GM12878 (cell line): ENCODE results near the gene BRCA1. TPM values are rescaled to one million over a fixed set of nuclear protein-coding genes. Genes with fewer than 3 reads are reported as not detected.
A peak's percentile ranks its signal among the peaks of the same experiment; 100 is the strongest.
"Not testable (repeated sequence)": the region's sequence is repeated elsewhere in the genome, so short reads cannot be mapped to it uniquely, and the experiment has no call there.

Experiments
- ATAC-seq: fragments of 200-7000 bp; cut with Tn5 transposase; 3 replicates; pipeline ENCODE4 v1.9.1; 2020; ENCODE audit warnings: mild to moderate bottlenecking, moderate library complexity
- BruUV-seq: library from RNA; stranded (reverse); fragments of 400-500 nt; replicated peaks from 2 replicates; lab custom pipeline; 2021; lab: Mats Ljungman, UMichigan
- CTCF ChIA-PET: fragments of 300-600 bp; sonication (Branson Sonifier 250); formaldehyde crosslinking; extraction: SDS; loops from one replicate; lab custom pipeline; 2021; ENCODE audit warnings: inconsistent platforms; lab: Yijun Ruan, JAX
- POLR2A ChIA-PET: fragments of 350-600 bp; formaldehyde crosslinking; extraction: SDS; loops from one replicate; lab custom pipeline; 2021; ENCODE audit warnings: inconsistent platforms; lab: Charles Lee
- RAD21 ChIA-PET: fragments of 300-600 bp; sonication (Branson Sonifier 250); formaldehyde crosslinking; loops from one replicate; lab custom pipeline; 2023; ENCODE audit warnings: antibody characterized with exemption; ENCODE audit not compliant: unreplicated experiment; lab: Charles Lee
- SMC1A ChIA-PET: fragments of 300-600 bp; sonication (Branson Sonifier 250); formaldehyde crosslinking; loops from one replicate; lab custom pipeline; 2023; ENCODE audit not compliant: unreplicated experiment, uncharacterized antibody; lab: Charles Lee
- DNase-seq: peaks from one replicate; pipeline ENCODE4 v3.0.0-alpha.2; 2011; ENCODE audit warnings: low read depth, low spot score
- FAIRE-seq: peaks from 3 replicates; lab custom pipeline; 2011; peaks lifted over from hg19 to GRCh38; lab: Jason Lieb, UNC
- H2AFZ ChIP-seq: 2 replicates; pipeline ENCODE4 v1.6.0; 2011; ENCODE audit warnings: low read depth, low read length, control low read depth; ENCODE audit not compliant: control insufficient read depth
- H3K27ac ChIP-seq: 2 replicates; pipeline ENCODE4 v1.5.1; 2011; ENCODE audit warnings: control low read depth; ENCODE audit not compliant: control insufficient read depth, insufficient read depth
- H3K27me3 ChIP-seq, 2 experiments: replicated peaks in 1 of 2; 2 replicates each; pipeline versions ENCODE4 v1.6.0 to v1.6.1; 2011; ENCODE audit warnings: low read length in 1 of 2; ENCODE audit not compliant: control insufficient read depth in 2 of 2, insufficient read depth in 2 of 2
- H3K36me3 ChIP-seq, 2 experiments: 2 replicates each; pipeline ENCODE4 v1.5.1; 2011; ENCODE audit warnings: low read length in 1 of 2; ENCODE audit not compliant: control insufficient read depth in 2 of 2, insufficient read depth in 2 of 2
- H3K4me1 ChIP-seq: 2 replicates; pipeline ENCODE4 v1.6.1; 2011; ENCODE audit warnings: mild to moderate bottlenecking, low read length, moderate library complexity, mixed read lengths; ENCODE audit not compliant: control insufficient read depth, insufficient read depth
- H3K4me2 ChIP-seq: 2 replicates; pipeline ENCODE4 v1.6.0; 2011; ENCODE audit warnings: control low read depth; ENCODE audit not compliant: control insufficient read depth, insufficient read depth
- H3K4me3 ChIP-seq: fragments of 200-600 bp; sonication (generic); 2 replicates; pipeline ENCODE4 v1.5.1; 2016
- H3K79me2 ChIP-seq: 2 replicates; pipeline ENCODE4 v1.6.0; 2011; ENCODE audit warnings: low read length; ENCODE audit not compliant: control insufficient read depth, insufficient read depth
- H3K9ac ChIP-seq: 2 replicates; pipeline ENCODE4 v1.8.0; 2011; ENCODE audit warnings: low read length, control low read depth, mixed read lengths; ENCODE audit not compliant: control insufficient read depth, insufficient read depth
- H3K9me3 ChIP-seq: replicated peaks from 3 replicates; pipeline ENCODE4 v1.5.1; 2011; ENCODE audit warnings: mild to moderate bottlenecking, low read length; ENCODE audit not compliant: control insufficient read depth, insufficient read depth
- H4K20me1 ChIP-seq: 2 replicates; pipeline ENCODE4 v1.6.0; 2011; ENCODE audit not compliant: control insufficient read depth, insufficient read depth
- NFYB ChIP-seq: IDR thresholded peaks from 2 replicates; pipeline ENCODE4 v1.6.1; 2011; ENCODE audit warnings: low read depth, mild to moderate bottlenecking, low read length, improper control_type of control experiment, moderate library complexity; ENCODE audit not compliant: insufficient read depth
- RUNX3 ChIP-seq: IDR thresholded peaks from 2 replicates; pipeline ENCODE4 v1.6.1; 2012; ENCODE audit warnings: low read length, inconsistent platforms
- TBL1XR1 ChIP-seq: IDR thresholded peaks from 2 replicates; pipeline ENCODE4 v1.6.1; 2012; ENCODE audit warnings: low read depth, low read length, improper control_type of control experiment
- WGBS: methylation state at CpG from one replicate; pipeline ENCODE4 v1.1.6; 2016; ENCODE audit warnings: low lambda C conversion rate; ENCODE audit not compliant: insufficient replicate concordance, insufficient coverage; ENCODE audit errors: missing lambda C conversion rate; 5-methylcytosine and 5-hydroxymethylcytosine counted together
- in situ Hi-C: fragments of 300-500 bp; cut with MboI; formaldehyde crosslinking; loops from 9 replicates; pipeline ENCODE4 v1.14.3; 2018; ENCODE audit warnings: mixed read lengths
- intact Hi-C: fragments of 100-400 bp; cut with micrococcal nuclease; formaldehyde crosslinking; loops from one replicate; pipeline ENCODE4 v1.14.2; 2022; ENCODE audit not compliant: unreplicated experiment
- polyA plus RNA-seq, 11 experiments: library from polyadenylated mRNA; depleted of rRNA in 4 of 11; unstranded in 6 of 11; stranded (reverse) in 5 of 11; fragments of >200 nt; fragmentation: Nextera tagmentation in 4 of 11; fragmentation: Illumina TruSeq in 1 of 11; extraction: Ambion mirVana in 4 of 11; extraction: Trizol in 1 of 11; gene quantifications; 1 replicate in 1 of 11; 2 replicates in 10 of 11; pipeline versions ENCODE4 v1.2.1 to v1.2.3, GENCODE V29; 2011 to 2016; ENCODE audit warnings: inconsistent platforms in 2 of 11, missing spikeins in 2 of 11, low read depth in 1 of 11
- total RNA-seq, 4 experiments: library from RNA; depleted of rRNA in 3 of 4; stranded (reverse); fragments of >200 nt in 3 of 4; fragmentation: Illumina TruSeq in 1 of 4; extraction: Trizol in 1 of 4; gene quantifications; 2 replicates each; pipeline versions ENCODE4 v1.2.1 to v1.2.3, GENCODE V29; 2013 to 2021

The BRCA1 gene
- total and polyA plus RNA-seq, 10 of the 15 experiments (the other 5 are each of a cell fraction or from before 2014, with no cell fraction given) = 16.8 to 71.2 (median 44.2) TPM

GRCh38 chr17:43132117-43132516, 7.0 kb upstream of the BRCA1 start (continued):
- TF ChIP-seq NFYB (no peak), TBL1XR1 (no peak)

- Histone ChIP-seq H3K9me3 (no peaks in the 10 kb centered on the region; the same call in 2 of the 3 replicates), H4K20me1 (no peaks in the 10 kb centered on the region), H3K9ac (no peak overlapping the region), H3K4me3 (no peak overlapping the region), H3K79me2 (peaks cover 20% of the 10 kb centered on the region), H3K4me2 (no peak overlapping the region), H2AFZ (no peak overlapping the region), H3K36me3 (no peaks in the 10 kb centered on the region), H3K27me3 (no peaks in the 10 kb centered on the region), H3K4me1 (peaks cover 9% of the 10 kb centered on the region), H3K27ac (no peak overlapping the region)
- intact Hi-C loops (no loop called here), in situ Hi-C loops (no loop called here)
- FAIRE-seq (no peak), ATAC-seq (no peak), DNase-seq (no peak)
- ChIA-PET SMC1A (interaction anchor here (1.0 kb wide), 1 partner anchor 186 kb away, joined by 3 read pairs; no protein-coding TSS in a partner anchor), POLR2A (no interaction called here), CTCF (no interaction called here), RAD21 (no interaction called here)
- WGBS = 92% methylated on average over 11 of the region's 11 CpGs
- no peak for TF ChIP-seq RUNX3
- no TSS peak for BruUV-seq
Observed at GRCh38 chr17:43129671-43130010, 4.5 kb upstream of the BRCA1 start.

GRCh38 chr17:43127333-43127876, 2.2 kb upstream of the BRCA1 start:
- not testable (repeated sequence) for ATAC-seq
- 94% methylated on average over 6 of the region's 6 CpGs for WGBS

More at GRCh38 chr17:43127333-43127876, 2.2 kb upstream of the BRCA1 start:
- DNase-seq, H3K4me1 ChIP-seq, H3K27me3 ChIP-seq, H3K4me2 ChIP-seq, FAIRE-seq, intact Hi-C loops, H3K27ac ChIP-seq, H4K20me1 ChIP-seq, H2AFZ ChIP-seq, H3K9me3 ChIP-seq, BruUV-seq, H3K36me3 ChIP-seq, in situ Hi-C loops, H3K4me3 ChIP-seq, H3K9ac ChIP-seq: not testable (repeated sequence)
- SMC1A ChIA-PET = interaction anchor here (0.7 kb wide), 1 partner anchor 23 kb away, joined by 3 read pairs; no protein-coding TSS in a partner anchor
- peaks cover 28% of the 10 kb centered on the region for H3K79me2 ChIP-seq
- POLR2A ChIA-PET = interaction anchor here (0.6 kb wide), 1 partner anchor 15 kb away, joined by 4 read pairs; no protein-coding TSS in a partner anchor
- RAD21 ChIA-PET = interaction anchor here (0.6 to 1.3 kb wide), 2 partner anchors 42 to 943 kb away, joined by 3 read pairs; no protein-coding TSS in a partner anchor
- TF ChIP-seq NFYB = peak; percentile 70
- CTCF ChIA-PET = interaction anchor here (0.9 to 2.0 kb wide), 4 partner anchors 41 to 130 kb away, joined by 3 to 8 read pairs (median 4); partner anchors contain the start of gene RPL27
